HG02642 (cell line): ENCODE data around the gene TM7SF2.
"Not testable (repeated sequence)": the region's sequence is repeated elsewhere in the genome, so short reads cannot be mapped to it uniquely, and the experiment has no call there.

Experiments
- ATAC-seq: cut with Tn5 transposase; IDR thresholded peaks from one replicate; pipeline ENCODE4 v1.9.1; 2021; ENCODE audit warnings: mild to moderate bottlenecking; ENCODE audit not compliant: unreplicated experiment, poor library complexity

The TM7SF2 gene

DNA sequence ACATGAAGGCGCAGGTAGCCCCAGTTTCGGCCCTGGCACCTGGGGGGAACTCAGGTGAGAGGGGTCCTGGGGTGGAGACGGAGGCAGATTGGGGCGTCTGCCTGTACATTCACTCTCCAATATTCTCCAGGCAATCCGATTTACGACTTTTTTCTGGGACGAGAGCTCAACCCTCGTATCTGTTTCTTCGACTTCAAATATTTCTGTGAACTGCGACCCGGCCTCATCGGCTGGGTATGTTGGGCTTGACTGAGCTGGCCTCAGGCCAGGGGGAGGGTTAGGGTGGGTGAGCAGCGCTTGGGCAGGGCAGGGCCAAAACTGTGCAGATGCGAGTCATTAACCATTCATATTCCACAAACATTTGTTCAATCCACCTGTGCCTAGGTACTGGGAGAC, 1.7 kb downstream of the TM7SF2 start:
- no peak for ATAC-seq

DNA sequence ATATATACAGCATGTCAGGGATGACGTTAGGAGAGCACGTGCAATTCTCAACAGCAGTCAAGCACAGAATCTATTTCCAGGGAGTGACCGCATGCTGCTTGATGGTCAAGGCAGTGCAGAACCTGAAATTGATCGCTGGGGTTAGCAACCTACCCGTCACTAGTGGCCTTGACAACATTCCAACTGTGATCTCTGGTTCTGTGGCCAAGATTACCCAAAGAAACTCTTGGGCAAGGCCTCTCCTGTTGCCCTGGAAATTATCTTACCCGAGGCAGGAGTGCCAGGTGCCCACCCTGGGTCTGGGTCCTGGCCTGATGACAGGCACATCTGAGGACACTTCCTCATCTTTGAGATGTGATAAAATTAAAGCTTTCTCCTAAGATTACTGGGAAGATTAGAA, 2.2 kb downstream of the TM7SF2 start:
- no peak for ATAC-seq

DNA sequence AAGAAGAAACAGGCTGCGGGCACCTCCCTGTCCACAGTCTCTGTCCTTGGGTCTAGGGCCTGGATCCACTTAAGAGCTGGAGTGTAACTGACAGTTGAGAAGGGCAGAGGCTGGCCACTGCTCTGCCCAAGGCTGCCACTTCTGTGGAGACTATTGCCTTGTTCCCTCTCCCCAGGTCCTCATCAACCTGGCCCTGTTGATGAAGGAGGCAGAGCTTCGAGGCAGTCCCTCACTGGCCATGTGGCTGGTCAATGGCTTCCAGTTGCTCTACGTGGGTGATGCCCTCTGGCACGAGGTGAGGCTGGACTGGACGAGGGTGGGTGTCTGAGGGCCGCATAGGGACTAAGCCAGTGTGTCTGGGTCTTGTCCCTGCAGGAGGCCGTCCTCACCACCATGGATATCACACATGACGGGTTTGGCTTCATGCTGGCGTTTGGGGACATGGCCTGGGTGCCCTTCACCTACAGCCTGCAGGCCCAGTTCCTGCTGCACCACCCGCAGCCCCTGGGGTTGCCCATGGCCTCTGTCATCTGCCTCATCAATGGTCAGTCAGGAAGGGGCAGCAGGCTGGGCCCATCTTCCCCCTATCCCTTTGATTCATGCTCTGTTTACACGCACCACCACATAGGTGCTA, 3.0 kb downstream of the TM7SF2 start:
- no peak for ATAC-seq

DNA sequence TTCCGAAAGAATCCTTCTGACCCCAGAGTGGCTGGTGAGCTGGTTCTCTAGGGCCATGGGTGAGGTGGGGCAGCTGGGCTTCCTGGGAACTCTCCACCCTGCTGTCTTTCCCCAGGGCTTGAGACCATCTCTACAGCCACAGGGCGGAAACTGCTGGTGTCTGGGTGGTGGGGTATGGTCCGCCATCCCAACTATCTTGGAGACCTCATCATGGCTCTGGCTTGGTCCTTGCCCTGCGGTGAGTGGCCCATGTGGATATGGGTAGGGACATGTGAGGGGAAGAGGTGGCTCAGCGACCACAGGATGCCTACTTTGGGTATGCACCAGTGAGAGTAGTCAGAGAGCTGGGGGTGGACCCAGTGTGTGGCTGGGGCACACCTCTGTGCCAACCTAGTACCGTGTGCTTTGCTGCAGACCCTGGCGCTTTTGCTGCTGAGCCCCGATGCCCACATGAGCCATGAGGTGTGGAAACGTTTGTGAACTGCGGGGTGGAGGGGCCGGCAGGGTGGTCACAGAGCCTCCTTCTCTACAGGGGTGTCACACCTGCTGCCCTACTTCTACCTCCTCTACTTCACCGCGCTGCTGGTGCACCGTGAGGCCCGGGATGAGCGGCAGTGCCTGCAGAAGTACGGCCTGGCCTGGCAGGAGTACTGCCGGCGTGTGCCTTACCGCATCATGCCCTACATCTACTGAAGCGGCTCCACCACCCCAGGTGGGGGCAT, 3.9 kb downstream of the TM7SF2 start:
- ATAC-seq, result no peak

- peak; percentile 2 for ATAC-seq
Measured at GRCh38 chr11:65116370-65117205, 4.9 kb downstream of the TM7SF2 start.

DNA sequence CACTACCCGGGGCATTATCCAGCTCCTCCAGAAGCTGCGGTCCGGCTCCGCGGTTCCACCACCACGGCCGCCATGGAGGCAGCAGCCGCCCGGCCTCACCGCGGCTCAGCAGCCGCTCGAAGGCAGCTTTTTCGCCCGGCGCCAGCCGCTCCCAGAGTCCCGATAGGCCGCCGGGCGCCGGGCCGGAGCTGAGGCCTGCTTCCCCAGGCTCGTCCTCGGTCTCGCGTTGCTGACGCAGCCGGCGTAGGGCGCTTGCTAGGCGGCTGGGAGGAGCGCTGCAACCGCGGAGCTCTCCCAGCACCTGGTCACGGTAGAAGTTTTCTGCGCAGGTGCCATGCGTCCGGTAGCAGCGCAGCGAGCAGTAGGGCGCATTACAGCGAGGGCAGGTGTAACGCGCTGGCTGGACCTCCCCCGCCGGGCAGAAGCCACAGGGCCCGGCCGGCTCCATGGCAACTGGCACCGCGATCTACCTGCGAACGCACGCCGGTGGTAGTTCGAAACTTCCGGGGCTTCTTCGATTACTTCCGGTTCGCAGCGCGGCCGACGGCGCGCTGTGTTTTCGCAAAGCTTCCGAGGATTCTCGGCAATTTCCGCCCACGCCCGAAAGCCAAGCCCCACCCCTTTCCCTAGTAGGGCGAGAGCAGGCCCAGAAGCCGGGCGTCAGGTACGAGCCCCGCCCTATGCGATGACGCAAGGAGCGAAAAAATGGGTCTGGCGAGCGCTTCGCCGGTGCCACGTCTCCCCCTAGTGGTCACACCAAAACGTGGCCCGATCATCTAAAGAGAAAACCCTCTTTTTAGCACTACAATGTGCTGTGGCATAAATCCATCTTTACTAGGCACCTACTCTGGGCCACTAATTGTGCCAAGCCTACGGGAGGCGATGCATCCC, 5.8 kb downstream of the TM7SF2 start, which contains the start of gene ZNHIT2:
Gene ZNHIT2 (minus strand): TSS at position 496 of the 891 bp plus-strand sequence. CDS start 48 bp downstream, at position 448.
- peak; percentile 60 for ATAC-seq

- no peak for ATAC-seq
Measured at GRCh38 chr11:65118097-65118837, 6.6 kb downstream of the TM7SF2 start.

DNA sequence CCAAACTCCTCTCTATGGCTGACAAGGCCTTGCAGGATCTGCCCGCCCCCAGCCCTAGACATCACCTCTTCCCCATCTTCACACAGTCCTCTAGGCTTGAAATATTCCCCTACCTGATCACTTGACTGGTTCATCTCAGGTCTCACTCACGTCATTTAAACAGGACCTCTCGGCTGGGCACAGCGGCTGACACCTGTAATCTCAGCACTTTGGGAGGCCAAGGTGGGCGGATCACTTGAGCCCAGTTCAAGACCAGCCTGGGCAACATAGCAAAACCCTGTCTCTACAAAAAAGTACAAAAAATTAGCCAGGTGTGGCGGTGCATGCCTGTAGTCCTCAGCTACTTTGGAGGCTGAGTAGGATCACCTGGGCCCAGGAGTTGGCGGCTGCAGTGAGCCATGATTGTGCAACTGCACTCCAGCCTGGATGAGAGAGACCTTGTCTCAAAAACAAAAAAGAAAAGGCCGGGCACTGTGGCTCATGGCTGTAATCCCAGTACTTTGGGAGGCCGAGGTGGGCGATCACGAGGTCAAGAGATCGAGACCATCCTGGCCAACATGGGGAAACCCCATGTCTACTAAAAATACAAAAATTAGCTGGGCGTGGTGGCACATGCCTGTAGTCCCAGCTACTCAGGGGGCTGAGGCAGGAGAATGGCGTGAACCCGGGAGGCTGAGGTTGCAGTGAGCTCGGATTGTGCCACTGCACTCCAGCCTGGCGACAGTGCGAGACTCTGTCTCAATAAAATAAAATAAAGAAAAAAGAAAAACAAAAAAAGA, 7.4 kb downstream of the TM7SF2 start:
- not testable (repeated sequence) for ATAC-seq

- ATAC-seq, result no peak
Measured at GRCh38 chr11:65119670-65119995, 8.0 kb downstream of the TM7SF2 start.

GRCh38 chr11:65120831-65121230, 9.2 kb downstream of the TM7SF2 start:
- no peak for ATAC-seq

DNA sequence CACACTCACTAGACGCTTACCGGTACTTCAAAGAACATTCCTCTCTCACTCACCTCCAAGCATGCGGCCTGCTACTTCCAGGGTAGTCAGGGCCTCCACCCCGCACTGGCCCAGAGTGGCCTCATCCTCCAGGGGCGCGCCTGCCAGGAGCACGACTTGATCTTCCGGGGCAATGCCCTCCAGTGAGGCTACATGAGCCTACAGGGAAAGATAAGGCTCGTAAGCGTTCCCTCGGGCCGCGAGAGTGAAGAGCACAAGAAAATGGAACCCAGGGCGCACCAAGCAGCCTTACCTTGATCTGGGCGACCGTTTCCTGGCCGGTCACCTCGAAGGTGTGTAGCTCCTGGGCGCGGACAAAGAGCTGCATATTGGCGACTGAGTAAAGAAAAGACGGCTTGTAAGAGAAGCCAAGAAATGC, 9.8 kb downstream of the TM7SF2 start:
- ATAC-seq, result no peak

DNA sequence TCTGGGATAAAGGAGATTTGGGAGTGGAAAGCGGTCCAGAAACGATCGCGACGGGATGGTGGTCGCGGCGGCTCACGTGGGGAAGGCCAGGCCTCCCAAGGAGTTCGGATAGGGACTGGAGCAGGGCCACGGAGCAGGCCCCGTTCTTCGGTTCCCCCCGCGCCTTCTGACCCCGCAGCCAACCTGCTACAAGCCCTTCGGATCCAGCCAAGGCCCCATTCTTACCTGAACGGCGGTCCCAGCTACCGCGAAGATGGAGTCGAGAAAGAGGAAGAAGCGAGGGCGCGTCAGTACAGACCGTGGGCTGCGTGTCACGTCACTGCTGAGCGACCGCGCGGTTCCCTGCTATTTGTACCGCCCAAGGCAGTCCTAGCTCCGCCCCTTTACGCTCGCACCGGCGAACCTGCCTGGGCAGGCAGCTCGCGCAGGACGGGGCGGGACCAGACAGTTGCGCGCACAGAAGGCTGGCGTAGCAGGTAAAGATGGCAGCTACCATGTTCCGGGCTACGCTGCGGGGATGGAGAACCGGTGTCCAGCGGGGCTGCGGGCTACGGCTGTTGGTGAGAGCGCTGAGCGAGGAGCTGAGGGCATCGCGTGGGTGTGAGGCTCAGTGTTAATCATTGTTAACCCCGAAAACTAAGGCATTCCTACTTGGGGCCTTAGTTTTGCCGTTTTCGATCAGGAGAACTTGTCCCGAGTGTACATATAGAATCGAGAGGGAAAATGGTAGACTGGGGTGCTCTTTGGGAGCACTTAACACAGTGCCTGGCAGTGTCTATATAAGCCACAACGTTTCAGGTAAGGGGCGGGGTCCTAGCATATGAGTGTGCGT, 10.4 kb downstream of the TM7SF2 start, which contains the start of the genes FAU and MRPL49:
Gene FAU (minus strand): TSS at position 270 of the 832 bp plus-strand sequence. CDS start 321 bp downstream, outside the sequence.
Gene MRPL49 (plus strand): TSS at position 457 of the 832 bp plus-strand sequence. CDS start 26 bp downstream, at position 483.
- peak; percentile 70 for ATAC-seq

- ATAC-seq, result no peak
Measured at GRCh38 chr11:65124480-65125196, 13.0 kb downstream of the TM7SF2 start.

- ATAC-seq, result no peak
Measured at GRCh38 chr11:65125197-65126056, 13.8 kb downstream of the TM7SF2 start.

GRCh38 chr11:65126624-65127274, 15.1 kb downstream of the TM7SF2 start:
- ATAC-seq, result no peak
